HG03060 (cell line): ENCODE measurements around the gene CEP55.

Source experiments
- ATAC-seq: cut with Tn5 transposase; IDR thresholded peaks from one replicate; pipeline ENCODE4 v1.9.1; 2021; ENCODE audit warnings: low read depth, moderate number of reproducible peaks; ENCODE audit not compliant: unreplicated experiment

The CEP55 gene

DNA sequence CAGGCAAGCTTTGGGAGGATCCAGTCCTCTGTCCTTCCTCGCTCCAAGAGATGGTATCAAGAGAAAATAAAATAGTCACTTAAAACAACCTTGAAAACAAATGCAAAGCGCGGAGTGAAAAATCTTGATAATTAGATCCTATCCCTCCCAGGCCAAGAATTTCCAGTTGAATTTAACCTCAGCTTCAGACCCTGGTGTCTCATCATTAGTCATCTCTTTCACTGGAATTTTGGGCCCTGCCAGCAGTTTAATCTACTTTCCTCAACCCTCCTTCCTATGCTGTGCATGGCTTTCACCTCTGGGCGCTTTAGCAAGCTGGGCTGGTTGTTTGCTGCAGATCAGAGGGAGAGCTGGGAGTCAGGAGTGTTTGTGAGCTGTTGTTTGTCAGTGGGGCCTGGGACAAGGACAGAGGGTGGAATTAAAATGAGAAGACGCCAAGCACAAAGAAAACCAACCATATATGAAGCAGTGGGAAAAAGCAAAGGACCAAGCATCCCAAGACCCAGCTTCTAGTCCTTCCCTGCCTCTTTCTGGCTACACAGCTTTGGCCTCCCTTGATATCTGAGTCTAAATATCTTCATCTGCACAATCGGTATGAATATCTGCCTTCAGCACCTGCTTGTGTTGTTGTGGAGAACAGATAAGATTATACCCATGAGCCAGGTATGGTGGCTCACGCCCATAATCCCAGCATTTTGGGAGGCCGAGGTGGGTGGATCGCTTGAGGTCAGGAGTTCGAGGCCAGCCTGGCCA is 27.8 kb upstream of the CEP55 start:
- no peak for ATAC-seq

DNA sequence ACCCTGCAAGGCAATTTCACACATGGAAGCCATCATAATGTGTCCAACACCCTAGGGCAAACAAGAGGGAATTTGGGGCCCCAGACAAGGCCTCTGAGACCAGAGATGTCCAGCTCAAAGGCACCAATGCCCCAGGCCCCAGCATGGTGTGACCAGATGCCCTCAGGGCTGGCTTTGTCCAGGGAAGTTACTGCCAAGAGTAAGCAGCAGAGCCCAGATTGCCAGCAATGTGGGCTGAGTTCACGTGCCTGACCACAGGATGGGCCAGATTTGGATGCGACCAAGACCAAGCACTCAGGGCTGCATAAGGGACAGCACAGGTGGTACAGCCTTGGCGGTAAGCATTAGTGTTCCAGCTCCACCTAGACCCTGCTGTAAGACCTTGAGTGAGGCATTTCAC is 27.0 kb upstream of the CEP55 start:
- ATAC-seq = no peak

DNA sequence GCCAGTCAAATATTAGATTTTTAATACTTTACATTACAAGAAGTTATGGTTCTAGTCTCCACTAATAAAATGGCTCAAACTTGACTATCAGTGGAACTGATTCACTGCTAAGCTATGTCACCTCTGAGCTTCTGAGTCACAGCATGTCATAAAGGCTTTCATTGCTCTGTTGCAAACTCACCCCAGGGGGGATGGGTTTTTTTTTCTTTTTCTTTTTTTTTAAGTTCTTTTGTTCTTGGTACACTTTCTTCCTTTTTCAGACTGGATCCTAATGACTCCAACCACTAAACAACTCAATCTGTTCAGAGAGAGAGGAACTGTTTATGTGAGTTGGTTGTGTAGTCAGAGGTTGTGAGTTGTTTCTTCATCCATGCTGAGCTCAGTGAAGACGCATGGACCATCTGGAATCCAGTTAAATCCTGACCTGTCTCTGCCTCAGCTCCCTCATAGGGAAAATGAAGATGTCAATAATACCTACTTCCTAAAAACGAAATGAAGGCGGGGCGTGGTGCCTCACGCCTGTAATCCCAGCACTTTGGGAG is 25.2 kb upstream of the CEP55 start:
- no peak for ATAC-seq

DNA sequence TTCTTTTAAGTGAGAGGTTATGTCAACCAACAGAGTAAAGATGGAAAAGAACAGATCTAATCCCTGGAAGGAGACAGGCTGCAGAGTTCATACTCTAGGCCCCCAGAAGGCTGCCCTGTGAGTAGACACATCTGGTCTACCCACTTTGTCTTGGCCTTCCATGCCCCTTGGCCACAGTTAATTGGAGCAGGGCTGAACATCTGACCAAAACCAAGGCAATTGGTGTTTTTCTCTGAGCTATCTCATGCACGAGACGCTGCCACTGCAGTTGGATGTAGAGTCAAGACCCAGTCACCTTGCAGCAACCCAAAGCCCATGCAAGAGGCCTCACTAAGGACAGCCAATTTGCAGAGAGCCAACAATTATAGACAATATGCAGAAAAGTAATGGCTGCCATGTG is 23.3 kb upstream of the CEP55 start:
- ATAC-seq = no peak

DNA sequence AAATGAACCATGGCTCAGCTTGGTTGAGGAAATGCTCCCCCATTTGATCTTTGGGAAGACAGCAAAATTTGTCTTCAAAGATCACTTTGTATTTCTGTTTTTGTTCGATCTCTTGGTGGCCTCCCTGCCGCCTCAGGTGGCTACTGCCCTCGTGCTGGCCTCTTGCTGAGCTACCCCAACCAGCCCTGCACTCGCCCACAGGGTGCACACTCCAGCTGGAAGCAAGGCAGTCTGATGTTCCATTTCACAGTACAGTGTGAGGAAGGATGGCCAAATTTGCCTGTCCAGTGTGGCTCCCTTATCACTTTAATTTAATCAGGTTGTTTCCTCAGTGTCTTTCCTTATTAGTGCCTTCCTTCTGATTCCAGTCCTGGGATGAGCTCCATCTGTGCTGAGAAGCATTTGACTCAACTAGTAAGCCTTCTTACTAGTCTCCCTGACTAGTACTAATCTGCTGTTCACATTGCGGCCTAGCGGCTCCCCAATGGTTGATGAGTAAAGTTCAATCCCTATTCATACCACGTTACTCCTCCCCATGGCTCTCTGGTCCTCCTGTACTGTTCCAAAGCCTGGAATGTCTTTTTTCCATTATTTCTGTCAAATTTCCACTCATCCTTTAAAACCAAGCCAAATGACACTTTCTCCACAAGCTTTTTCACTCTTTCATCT is 22.5 kb upstream of the CEP55 start:
- ATAC-seq = no peak

DNA sequence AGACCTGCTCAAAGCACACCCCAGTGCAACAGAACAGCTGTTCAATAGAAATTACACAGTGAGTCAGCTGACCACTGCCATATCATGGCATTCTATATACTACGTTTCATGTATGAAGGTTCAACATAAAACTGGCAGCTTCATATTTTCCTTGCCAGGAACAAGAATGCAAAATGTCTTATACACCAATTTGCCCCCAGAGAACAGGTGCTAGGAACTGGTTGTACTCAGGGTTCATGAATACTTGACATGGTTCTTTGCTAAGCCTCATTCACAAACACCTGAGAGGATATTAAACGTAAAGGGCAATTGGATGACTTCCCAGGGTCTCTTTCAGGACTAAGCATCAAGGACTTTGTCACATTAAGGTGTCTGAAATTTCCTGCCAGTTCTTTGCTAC is 21.2 kb upstream of the CEP55 start:
- no peak for ATAC-seq

DNA sequence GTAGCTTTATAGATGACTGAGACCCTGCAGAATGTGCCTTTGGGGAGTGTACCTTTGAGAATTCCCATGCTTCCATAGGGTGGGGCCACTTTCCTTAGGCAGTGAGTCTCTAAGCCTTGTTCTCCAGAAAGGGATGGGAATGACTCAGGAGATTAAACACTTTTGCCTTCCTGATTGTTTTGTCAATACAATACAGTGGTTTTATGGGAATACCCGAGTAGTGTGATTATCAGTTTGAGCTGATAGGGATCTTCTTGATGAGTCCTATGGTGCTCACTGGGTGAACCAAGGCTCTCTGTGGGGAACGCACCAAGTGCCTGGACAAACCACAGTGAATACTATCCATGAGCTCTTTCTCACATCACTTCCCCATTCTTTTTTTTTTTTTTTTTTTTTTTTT is 20.5 kb upstream of the CEP55 start:
- ATAC-seq = no peak

DNA sequence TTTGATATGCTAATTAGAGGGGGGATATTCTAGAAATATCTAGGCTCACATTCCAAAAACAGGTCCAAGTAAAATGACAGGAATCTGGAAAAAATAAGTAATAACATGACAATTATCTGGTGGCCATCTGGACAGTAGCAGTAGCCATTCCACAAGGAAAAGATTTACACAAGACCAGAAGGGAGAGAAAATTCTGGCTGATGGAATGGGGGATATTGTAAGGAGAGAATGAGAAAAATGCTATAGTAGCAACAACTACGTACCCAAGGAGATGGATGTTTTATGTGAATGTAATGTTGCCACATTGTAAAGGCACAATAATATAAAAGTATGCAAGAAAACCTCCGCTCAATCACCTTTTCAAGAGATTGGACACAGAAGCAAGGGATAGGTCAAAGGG is 19.7 kb upstream of the CEP55 start:
- ATAC-seq = no peak

DNA sequence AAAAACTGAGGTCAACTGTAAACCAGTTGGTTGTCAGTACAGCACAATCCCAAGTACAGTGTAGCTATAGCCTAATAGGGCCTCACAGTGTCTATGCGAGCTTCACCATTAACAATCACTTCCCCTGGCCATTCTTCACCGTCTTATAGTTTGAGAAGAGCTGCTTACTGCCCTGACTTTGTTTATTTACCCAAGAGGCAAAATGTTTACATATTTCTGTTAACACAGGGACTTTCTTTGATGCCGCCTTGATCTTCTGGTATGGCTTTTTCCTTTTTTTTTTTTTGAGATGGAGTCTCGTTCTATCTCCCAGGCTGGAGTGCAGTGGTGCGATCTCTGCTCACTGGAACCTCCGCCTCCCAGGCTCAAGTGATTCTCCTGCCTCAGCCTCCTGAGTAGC is 17.5 kb upstream of the CEP55 start:
- ATAC-seq = no peak

DNA sequence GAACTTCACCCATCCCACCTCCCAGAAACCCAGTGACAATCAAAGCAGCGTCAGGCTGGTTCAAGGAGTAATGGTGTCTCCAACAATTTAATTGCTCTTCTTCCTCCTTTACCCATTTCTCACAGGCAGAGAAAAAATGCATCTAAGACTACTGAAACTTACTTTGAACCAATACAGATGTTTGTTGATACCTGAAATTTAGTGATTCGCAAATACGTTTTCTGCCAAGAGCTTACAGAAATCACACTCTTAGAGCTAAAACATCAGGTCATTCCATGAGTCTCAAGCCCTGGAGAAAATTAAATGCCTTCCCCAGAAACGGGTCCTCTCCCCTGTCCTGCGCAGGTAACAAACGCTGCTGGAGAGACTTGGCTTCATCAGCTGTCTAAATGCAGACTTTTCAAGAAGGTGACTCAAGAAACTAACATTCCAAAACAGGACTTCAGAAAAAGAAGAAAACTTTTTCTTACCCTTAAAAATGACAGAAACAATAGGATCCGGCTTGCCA is 14.7 kb upstream of the CEP55 start:
- no peak for ATAC-seq

DNA sequence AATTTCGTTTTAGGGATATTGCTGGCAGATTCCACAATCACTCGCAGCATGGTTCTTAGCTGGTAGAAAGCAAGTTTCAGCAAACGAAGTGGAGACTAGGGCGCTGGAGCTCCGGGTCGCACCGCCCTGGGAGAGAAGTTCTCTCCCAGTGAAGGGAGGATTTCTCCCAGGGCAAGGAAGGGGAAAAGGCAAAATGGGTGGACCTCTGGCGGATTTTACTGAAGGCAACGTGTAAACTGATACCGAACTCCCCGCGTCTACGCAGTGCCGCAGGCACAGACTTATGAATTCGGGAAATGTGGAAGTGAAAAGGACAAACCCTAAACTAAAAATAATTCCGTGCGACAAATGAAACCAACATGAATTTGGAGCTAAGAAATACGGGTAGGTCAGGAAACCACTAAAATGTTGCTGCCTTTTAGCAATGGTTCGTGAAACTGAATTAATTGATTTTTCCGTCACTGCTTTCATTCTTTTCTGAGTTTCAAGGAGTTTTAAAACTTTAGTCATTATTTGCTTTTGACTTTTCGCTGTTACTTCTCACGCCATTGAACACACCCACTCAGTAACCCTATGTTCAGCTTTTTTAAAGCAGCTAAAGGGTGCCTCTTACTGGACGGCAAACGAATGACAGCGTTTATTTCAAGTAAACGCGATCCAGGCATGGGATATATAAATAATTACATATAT is 14.1 kb upstream of the CEP55 start, which contains the start of gene MYOF:
Gene MYOF, minus strand, starts transcription at position 190 of the 690 bp plus-strand sequence. Its CDS starts 140 bp downstream, at position 50.
- ATAC-seq = no peak

DNA sequence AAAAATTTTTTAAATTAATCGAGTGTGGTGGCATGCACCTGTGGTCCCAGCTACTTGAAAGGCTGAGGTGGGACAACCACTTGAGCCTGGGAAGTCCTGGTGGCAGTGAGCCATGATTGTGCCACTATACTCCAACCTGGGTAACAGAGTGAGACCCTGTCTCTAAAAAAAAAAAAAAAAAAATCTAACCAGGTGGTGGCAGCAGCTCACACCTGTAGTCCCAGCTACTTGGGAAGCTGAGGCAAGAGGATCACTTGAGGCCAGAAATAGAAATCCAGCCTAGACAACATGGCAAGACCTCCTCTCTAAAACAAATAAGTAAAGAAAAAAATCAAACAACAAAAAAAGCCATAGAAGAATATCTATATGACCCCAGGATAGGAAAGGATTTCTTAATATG is 10.7 kb upstream of the CEP55 start:
- ATAC-seq = no peak

DNA sequence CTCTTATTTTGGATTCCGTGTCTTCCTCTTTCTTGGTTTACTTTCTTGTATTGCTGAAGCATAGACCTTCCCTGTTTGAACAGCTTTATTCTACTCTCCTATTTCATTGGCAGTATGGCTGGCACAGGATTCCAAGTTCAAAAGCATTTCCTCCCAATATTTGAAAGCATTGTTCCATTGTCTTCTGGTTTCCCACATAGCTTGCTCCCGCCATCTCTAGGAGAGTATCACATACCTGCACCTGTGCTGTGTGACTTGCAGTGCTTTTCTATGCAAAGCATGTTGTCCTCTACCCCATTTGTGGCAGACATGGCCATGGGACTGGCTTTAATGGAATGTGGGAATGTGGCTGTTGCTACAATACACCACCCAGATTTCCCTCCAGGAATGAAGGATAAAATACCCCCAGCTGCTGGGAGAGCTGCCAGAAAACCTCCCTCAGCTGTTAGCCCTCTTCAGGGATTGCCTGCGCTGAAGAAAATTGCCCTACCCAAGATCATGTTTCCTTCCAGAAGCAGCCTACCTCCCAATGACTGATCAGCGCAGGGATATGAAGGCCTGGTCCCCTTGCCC is 7.4 kb upstream of the CEP55 start:
- no peak for ATAC-seq

DNA sequence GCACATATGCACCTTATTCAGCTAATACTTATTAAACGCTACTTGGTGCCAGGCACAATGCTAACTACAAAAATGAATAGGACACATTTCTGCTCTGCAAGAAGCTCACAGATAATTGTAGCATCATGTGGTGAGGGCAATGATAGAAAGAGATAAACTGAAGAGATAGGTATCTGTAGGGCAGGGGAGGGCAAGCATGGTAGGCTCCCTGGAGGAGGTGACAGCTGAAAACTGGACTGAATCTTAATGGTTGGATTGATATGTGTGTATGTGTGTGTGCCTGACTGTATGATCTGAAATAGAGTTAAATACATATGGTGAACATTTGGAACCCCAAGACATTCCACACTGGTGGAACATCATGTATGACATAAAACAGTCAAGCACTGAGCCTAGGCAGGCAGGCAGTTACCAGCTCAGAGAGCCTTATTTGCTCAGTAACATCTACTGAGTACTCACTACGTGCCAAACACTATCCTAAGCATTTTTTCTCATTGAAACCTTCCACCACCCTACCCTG is 4.8 kb upstream of the CEP55 start:
- no peak for ATAC-seq

DNA sequence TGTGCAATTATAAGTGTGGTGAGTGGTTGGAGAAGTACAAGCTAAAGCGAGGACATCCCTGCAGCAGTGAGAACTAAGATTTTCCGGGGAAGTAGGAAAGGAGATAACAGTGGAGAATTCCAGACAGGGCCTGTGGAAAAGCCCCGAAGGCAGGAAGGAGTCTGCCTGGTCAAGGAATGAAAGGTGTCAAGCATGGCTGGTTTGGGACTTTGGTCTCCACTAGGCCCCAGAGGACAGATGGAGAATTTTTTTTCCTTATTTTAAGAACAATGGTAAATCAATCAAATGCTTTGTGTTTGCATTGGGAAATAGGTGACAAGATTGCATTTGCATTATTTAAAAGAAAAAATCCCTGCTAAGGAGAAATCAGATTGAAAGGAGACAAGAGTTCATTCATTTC is 3.2 kb upstream of the CEP55 start:
- ATAC-seq = no peak

DNA sequence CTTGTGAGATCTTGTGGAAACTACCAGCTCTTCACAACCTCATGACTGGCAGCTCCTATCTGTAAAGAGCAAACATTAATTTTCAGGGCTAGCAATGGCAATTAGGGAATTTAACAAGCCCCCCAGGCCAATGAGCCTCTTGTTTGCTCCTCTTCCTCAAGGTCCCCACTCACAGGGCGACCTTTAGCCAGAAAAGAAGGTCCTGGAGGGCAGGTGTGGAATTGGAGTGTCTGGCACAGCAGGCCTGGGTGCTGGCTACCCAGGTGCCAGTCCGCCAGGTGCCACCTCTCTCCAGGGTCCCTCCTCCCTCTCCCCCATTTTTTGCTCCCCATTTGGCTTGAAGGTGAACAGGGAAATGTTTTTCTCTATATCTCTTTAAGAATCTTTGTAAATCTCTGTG is 1.9 kb upstream of the CEP55 start:
- ATAC-seq = no peak

DNA sequence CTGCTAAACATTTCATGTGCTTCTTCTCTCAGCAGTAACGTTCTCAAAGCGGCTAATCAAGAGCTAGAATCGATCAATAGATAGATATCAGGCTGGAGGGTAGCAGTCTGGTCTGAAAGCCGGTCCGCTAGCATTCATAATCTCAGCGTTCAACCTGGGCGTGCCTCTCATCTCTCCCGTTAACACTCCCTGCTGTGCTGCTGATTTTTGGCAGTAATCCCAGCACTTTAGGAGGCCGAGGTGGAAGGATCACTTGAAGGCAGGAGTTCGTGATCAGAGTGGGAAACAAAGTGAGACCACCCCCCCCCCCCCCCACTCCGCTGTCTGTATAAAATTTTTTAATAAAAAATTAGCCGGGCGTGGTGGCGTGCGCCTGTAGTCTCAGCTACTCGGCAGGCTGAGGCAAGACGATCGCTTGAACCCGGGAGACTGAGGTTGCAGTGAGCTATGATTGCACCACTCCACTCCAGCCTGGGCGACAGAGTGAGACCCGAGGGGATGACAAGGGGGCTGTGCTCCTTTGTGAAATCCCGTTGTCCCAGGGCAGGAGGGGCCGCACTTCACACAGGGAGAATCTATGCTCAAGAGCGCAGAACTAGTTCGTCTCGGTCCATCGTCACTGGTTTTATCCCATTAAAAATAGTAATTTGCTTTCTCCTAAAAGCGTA is 624 bp upstream of the CEP55 start:
- no peak for ATAC-seq

DNA sequence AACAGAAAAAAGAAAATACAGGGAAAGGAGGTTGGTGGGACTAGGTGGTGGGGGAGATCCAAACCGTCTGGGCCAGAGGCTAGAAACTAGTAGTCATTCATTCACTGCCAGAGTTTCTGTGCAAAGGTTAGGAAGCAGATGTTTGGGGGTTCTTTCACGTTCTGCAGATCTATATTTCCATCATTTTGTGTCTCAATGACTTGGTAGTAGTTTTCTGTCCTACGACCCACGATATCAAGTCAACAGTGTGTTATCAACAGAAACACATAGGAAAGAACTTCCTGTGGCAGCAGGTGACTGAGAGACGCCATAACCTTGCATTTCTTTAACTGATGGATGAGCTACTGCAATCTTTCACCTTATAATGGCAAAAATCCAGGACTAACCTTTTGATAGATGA is 1.8 kb downstream of the CEP55 start:
- no peak for ATAC-seq

DNA sequence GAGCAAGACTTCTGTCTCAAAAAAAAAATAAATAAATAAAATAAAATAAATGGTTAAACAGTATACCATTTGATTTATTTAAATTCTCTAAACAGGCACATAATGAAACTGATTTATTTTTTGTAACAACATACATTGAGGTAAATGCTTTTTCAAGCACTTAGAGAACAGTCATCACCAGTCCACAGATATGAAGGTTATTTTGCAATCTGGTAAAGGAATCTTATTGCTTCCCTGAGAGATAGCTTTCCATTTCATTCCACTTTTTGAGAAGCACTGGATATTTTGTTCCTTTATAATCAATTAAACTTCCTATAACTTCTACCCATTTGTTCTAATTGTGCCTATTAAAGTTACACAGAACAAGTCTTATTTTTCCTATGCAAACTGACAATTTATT is 5.2 kb downstream of the CEP55 start:
- no peak for ATAC-seq

DNA sequence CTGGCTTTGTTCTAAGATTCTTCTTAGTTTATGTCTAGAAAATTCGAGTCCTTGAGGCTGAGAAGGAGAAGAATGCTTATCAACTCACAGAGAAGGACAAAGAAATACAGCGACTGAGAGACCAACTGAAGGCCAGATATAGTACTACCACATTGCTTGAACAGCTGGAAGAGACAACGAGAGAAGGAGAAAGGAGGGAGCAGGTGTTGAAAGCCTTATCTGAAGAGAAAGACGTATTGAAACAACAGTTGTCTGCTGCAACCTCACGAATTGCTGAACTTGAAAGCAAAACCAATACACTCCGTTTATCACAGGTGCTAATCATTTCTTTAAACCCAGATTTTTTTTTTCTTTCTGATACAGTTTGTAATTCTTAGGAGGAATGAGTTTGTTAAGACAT is 6.7 kb downstream of the CEP55 start:
- no peak for ATAC-seq
